Mesendoderm (in vitro differentiated cells): ENCODE data around the gene ST3GAL2.
A peak's percentile ranks its signal among the peaks of the same experiment; 100 is the strongest.
"Not testable (repeated sequence)": the region's sequence is repeated elsewhere in the genome, so short reads cannot be mapped to it uniquely, and the experiment has no call there.

Source experiments
- DNase-seq: peaks from one replicate; pipeline ENCODE4 v3.0.0; 2013
- H2AK5ac ChIP-seq: 2 replicates; pipeline ENCODE4 v1.6.1; 2013; ENCODE audit warnings: low read length, inconsistent platforms
- H2BK120ac ChIP-seq: 2 replicates; pipeline ENCODE4 v1.6.1; 2013; ENCODE audit warnings: low read depth, mild to moderate bottlenecking, low read length, moderate library complexity, mixed read lengths
- H2BK15ac ChIP-seq: replicated peaks from 2 replicates; pipeline ENCODE4 v1.6.1; 2013; ENCODE audit warnings: low read depth, mild to moderate bottlenecking, moderate library complexity
- H2BK5ac ChIP-seq: 2 replicates; pipeline ENCODE4 v1.6.1; 2013; ENCODE audit warnings: low read length, inconsistent platforms
- H3K18ac ChIP-seq: 2 replicates; pipeline ENCODE4 v1.6.1; 2013; ENCODE audit warnings: mild to moderate bottlenecking, low read length, mixed read lengths
- H3K23ac ChIP-seq: one replicate; pipeline ENCODE4 v1.6.1; 2013; ENCODE audit warnings: low read length
- H3K27ac ChIP-seq: 2 replicates; pipeline ENCODE4 v1.5.1; 2013; ENCODE audit warnings: low read depth, mild to moderate bottlenecking, inconsistent platforms, low read length, moderate library complexity
- H3K27me3 ChIP-seq: 2 replicates; pipeline ENCODE4 v1.6.1; 2013; ENCODE audit warnings: low read length, control low read depth, mild to moderate bottlenecking, inconsistent platforms; ENCODE audit not compliant: insufficient read depth, poor library complexity
- H3K36me3 ChIP-seq: 2 replicates; pipeline ENCODE4 v1.6.1; 2013; ENCODE audit warnings: low read length, inconsistent platforms; ENCODE audit not compliant: control insufficient read depth, insufficient read depth
- H3K4ac ChIP-seq: one replicate; pipeline ENCODE4 v1.6.1; 2013; ENCODE audit warnings: low read depth, mild to moderate bottlenecking, low read length, moderate library complexity
- H3K4me1 ChIP-seq: 2 replicates; pipeline ENCODE4 v1.6.1; 2013; ENCODE audit warnings: low read depth, low read length, inconsistent platforms; ENCODE audit not compliant: control insufficient read depth
- H3K4me2 ChIP-seq: 2 replicates; pipeline ENCODE4 v1.6.1; 2013; ENCODE audit warnings: low read length
- H3K4me3 ChIP-seq: 2 replicates; pipeline ENCODE4 v1.5.1; 2013; ENCODE audit warnings: mild to moderate bottlenecking, low read length
- H3K56ac ChIP-seq: one replicate; pipeline ENCODE4 v1.6.1; 2013; ENCODE audit warnings: low read length
- H3K79me1 ChIP-seq: 2 replicates; pipeline ENCODE4 v1.6.1; 2013; ENCODE audit warnings: low read length, inconsistent platforms
- H3K79me2 ChIP-seq: 2 replicates; pipeline ENCODE4 v1.6.1; 2013; ENCODE audit warnings: mild to moderate bottlenecking, low read length; ENCODE audit not compliant: control insufficient read depth, insufficient read depth
- H3K9ac ChIP-seq: 2 replicates; pipeline ENCODE4 v1.6.1; 2013; ENCODE audit warnings: low read length, inconsistent platforms
- H4K5ac ChIP-seq: one replicate; pipeline ENCODE4 v1.6.1; 2013; ENCODE audit warnings: low read length
- H4K8ac ChIP-seq: one replicate; pipeline ENCODE4 v1.6.1; 2013; ENCODE audit warnings: low read depth, mild to moderate bottlenecking, control low read depth, low read length, moderate library complexity
- WGBS: extraction: QIAGEN DNeasy Blood & Tissue Kit; methylation state at CpG from one replicate; pipeline ENCODE4 v1.1.7; 2013; ENCODE audit warnings: low lambda C conversion rate, missing lambda C conversion rate; ENCODE audit not compliant: insufficient coverage; ENCODE audit errors: extremely low coverage; 5-methylcytosine and 5-hydroxymethylcytosine counted together

The ST3GAL2 gene

GRCh38 chr16:70370924-70371323 lies 68.0 kb downstream of the ST3GAL2 start:
- Histone ChIP-seq H3K79me2 (no peaks in the 10 kb centered on the region), H4K5ac (no peak overlapping the region), H4K8ac (no peak overlapping the region), H2AK5ac (no peak overlapping the region), H2BK120ac (no peak overlapping the region), H3K18ac (no peak overlapping the region), H2BK5ac (no peak overlapping the region), H3K27ac (no peak overlapping the region), H3K4me1 (no peaks in the 10 kb centered on the region), H3K4me2 (no peak overlapping the region), H3K4me3 (no peak overlapping the region), H3K27me3 (no peaks in the 10 kb centered on the region), H3K9ac (no peak overlapping the region), H2BK15ac (no peak overlapping the region), H3K56ac (no peak overlapping the region), H3K4ac (no peak overlapping the region), H3K23ac (no peak overlapping the region), H3K79me1 (no peaks in the 10 kb centered on the region), H3K36me3 (peaks cover 14% of the 10 kb centered on the region)
- WGBS = no CpG with 5 or more reads among the region's 10 CpGs
- no peak for DNase-seq

GRCh38 chr16:70370145-70370544 lies 68.8 kb downstream of the ST3GAL2 start:
- DNase-seq = peak; percentile 27

GRCh38 chr16:70364399-70364798 lies 74.5 kb downstream of the ST3GAL2 start:
- Histone ChIP-seq H4K5ac (no peak overlapping the region), H3K9ac (no peak overlapping the region), H2BK120ac (no peak overlapping the region), H3K4me2 (no peak overlapping the region), H3K56ac (no peak overlapping the region), H3K4me3 (no peak overlapping the region), H3K27me3 (no peaks in the 10 kb centered on the region), H3K36me3 (peaks cover 7% of the 10 kb centered on the region), H3K18ac (no peak overlapping the region), H3K27ac (no peak overlapping the region), H3K4me1 (no peaks in the 10 kb centered on the region), H3K4ac (no peak overlapping the region), H2BK5ac (no peak overlapping the region), H2BK15ac (no peak overlapping the region), H3K79me2 (no peaks in the 10 kb centered on the region), H3K79me1 (no peaks in the 10 kb centered on the region), H2AK5ac (no peak overlapping the region), H3K23ac (no peak overlapping the region), H4K8ac (no peak overlapping the region)
- DNase-seq = no peak
- WGBS = no CpG with 5 or more reads among the region's 5 CpGs

More at GRCh38 chr16:70370145-70370544, 68.8 kb downstream of the ST3GAL2 start:
- H3K27ac ChIP-seq, H4K5ac ChIP-seq, H2AK5ac ChIP-seq, H4K8ac ChIP-seq, H2BK5ac ChIP-seq, H3K4ac ChIP-seq, H3K79me2 ChIP-seq, H3K56ac ChIP-seq, H3K4me1 ChIP-seq, H3K27me3 ChIP-seq, H3K9ac ChIP-seq, H2BK120ac ChIP-seq, H3K79me1 ChIP-seq, H3K23ac ChIP-seq, H2BK15ac ChIP-seq, H3K18ac ChIP-seq, H3K4me3 ChIP-seq, H3K4me2 ChIP-seq: not testable (repeated sequence)
- WGBS = no CpG with 5 or more reads among the region's 10 CpGs
- H3K36me3 ChIP-seq = peaks cover 14% of the 10 kb centered on the region

GRCh38 chr16:70359552-70359951 lies 79.3 kb downstream of the ST3GAL2 start:
- no peak for DNase-seq
- no peak overlapping the region for H3K23ac ChIP-seq
- no peak overlapping the region for H3K4me2 ChIP-seq
- no peaks in the 10 kb centered on the region for H3K79me1 ChIP-seq
- H3K56ac ChIP-seq = no peak overlapping the region
- WGBS = no CpG with 5 or more reads among the region's 7 CpGs
- no peak overlapping the region for H4K5ac ChIP-seq
- H3K27me3 ChIP-seq = no peaks in the 10 kb centered on the region
- H2AK5ac ChIP-seq = no peak overlapping the region
- no peaks in the 10 kb centered on the region for H3K79me2 ChIP-seq
- H4K8ac ChIP-seq = no peak overlapping the region
- no peak overlapping the region for H3K18ac ChIP-seq
- no peak overlapping the region for H3K4me3 ChIP-seq
- H2BK120ac ChIP-seq = no peak overlapping the region
- H3K27ac ChIP-seq = no peak overlapping the region
- no peak overlapping the region for H3K9ac ChIP-seq
- H2BK5ac ChIP-seq = no peak overlapping the region
- no peak overlapping the region for H2BK15ac ChIP-seq
- H3K4ac ChIP-seq = no peak overlapping the region
- no peaks in the 10 kb centered on the region for H3K4me1 ChIP-seq
- H3K36me3 ChIP-seq = peaks cover 6% of the 10 kb centered on the region

- no peak overlapping the region for H3K23ac ChIP-seq
- no peak overlapping the region for H4K5ac ChIP-seq
- no peak for DNase-seq
- H2AK5ac ChIP-seq = no peak overlapping the region
- no peak overlapping the region for H2BK5ac ChIP-seq
- no peak overlapping the region for H3K4me3 ChIP-seq
- no peak overlapping the region for H2BK15ac ChIP-seq
- no peaks in the 10 kb centered on the region for H3K27me3 ChIP-seq
- peaks cover 7% of the 10 kb centered on the region for H3K79me1 ChIP-seq
- no peak overlapping the region for H3K9ac ChIP-seq
- no peak overlapping the region for H3K4me2 ChIP-seq
- H3K27ac ChIP-seq = no peak overlapping the region
- H3K36me3 ChIP-seq = peaks cover 3% of the 10 kb centered on the region
- H2BK120ac ChIP-seq = no peak overlapping the region
- no peak overlapping the region for H3K4ac ChIP-seq
- H3K79me2 ChIP-seq = peaks cover 18% of the 10 kb centered on the region
- H3K4me1 ChIP-seq = no peaks in the 10 kb centered on the region
- H4K8ac ChIP-seq = no peak overlapping the region
- no peak overlapping the region for H3K56ac ChIP-seq
- no peak overlapping the region for H3K18ac ChIP-seq
- WGBS = no CpG with 5 or more reads among the region's 2 CpGs
Observed at GRCh38 chr16:70349783-70350182, 89.1 kb downstream of the ST3GAL2 start.

GRCh38 chr16:70348991-70349390 lies 89.9 kb downstream of the ST3GAL2 start:
- H2AK5ac ChIP-seq = no peak overlapping the region
- no peak overlapping the region for H3K27ac ChIP-seq

More at GRCh38 chr16:70348991-70349390, 89.9 kb downstream of the ST3GAL2 start:
- H3K9ac ChIP-seq = no peak overlapping the region
- no peak for DNase-seq
- no peak overlapping the region for H3K18ac ChIP-seq
- no CpG with 5 or more reads among the region's 2 CpGs for WGBS
- no peak overlapping the region for H3K4ac ChIP-seq
- H3K4me2 ChIP-seq = no peak overlapping the region
- peaks cover 7% of the 10 kb centered on the region for H3K79me1 ChIP-seq
- no peaks in the 10 kb centered on the region for H3K27me3 ChIP-seq
- no peak overlapping the region for H3K23ac ChIP-seq
- H2BK120ac ChIP-seq = no peak overlapping the region
- no peak overlapping the region for H2BK5ac ChIP-seq
- H3K36me3 ChIP-seq = peaks cover 3% of the 10 kb centered on the region
- no peaks in the 10 kb centered on the region for H3K4me1 ChIP-seq
- H3K56ac ChIP-seq = no peak overlapping the region
- peaks cover 18% of the 10 kb centered on the region for H3K79me2 ChIP-seq
- no peak overlapping the region for H2BK15ac ChIP-seq
- H3K4me3 ChIP-seq = no peak overlapping the region
- no peak overlapping the region for H4K8ac ChIP-seq
- no peak overlapping the region for H4K5ac ChIP-seq
